ENCODE data around the gene RHOB.

Gene RHOB

GRCh38 chr2:20448977-20449306 lies 2.1 kb downstream of the RHOB start:
- in situ Hi-C loops (cut with MboI; ENCODE audit: low sequenced_read_pairs, unreplicated experiment): no loop called here
- no peak for DNase-seq (ENCODE audit: low spot score)
- no peak for TF ChIP-seq CTCF (IDR thresholded peaks at IDR 0.05; ENCODE audit: borderline replicate concordance, control extremely low read depth, extremely low read depth, insufficient read depth, missing control alignments)

GRCh38 chr2:20449501-20450200 lies 2.8 kb downstream of the RHOB start:
- DNase-seq (ENCODE audit: low spot score): no peak
- no peak for TF ChIP-seq CTCF (IDR thresholded peaks at IDR 0.05; ENCODE audit: borderline replicate concordance, control extremely low read depth, extremely low read depth, insufficient read depth, missing control alignments)
- in situ Hi-C loops (cut with MboI; ENCODE audit: low sequenced_read_pairs, unreplicated experiment): no loop called here

GRCh38 chr2:20450201-20450999 lies 3.5 kb downstream of the RHOB start:
- no peak for DNase-seq (ENCODE audit: low spot score)
- in situ Hi-C loops (cut with MboI; ENCODE audit: low sequenced_read_pairs, unreplicated experiment): no loop called here

GRCh38 chr2:20451000-20451290 lies 4.1 kb downstream of the RHOB start:
- DNase-seq (ENCODE audit: low spot score): no peak
- in situ Hi-C loops (cut with MboI; ENCODE audit: low sequenced_read_pairs, unreplicated experiment): no loop called here

More at GRCh38 chr2:20450201-20450999, 3.5 kb downstream of the RHOB start:
- TF ChIP-seq CTCF (IDR thresholded peaks at IDR 0.05; ENCODE audit: borderline replicate concordance, control extremely low read depth, extremely low read depth, insufficient read depth, missing control alignments): no peak

GRCh38 chr2:20451341-20451740 lies 4.5 kb downstream of the RHOB start:
- no peak for TF ChIP-seq CTCF (IDR thresholded peaks at IDR 0.05; ENCODE audit: borderline replicate concordance, control extremely low read depth, extremely low read depth, insufficient read depth, missing control alignments)
- DNase-seq (ENCODE audit: low spot score): no peak
- in situ Hi-C loops (cut with MboI; ENCODE audit: low sequenced_read_pairs, unreplicated experiment): no loop called here

More at GRCh38 chr2:20451000-20451290, 4.1 kb downstream of the RHOB start:
- no peak for TF ChIP-seq CTCF (IDR thresholded peaks at IDR 0.05; ENCODE audit: borderline replicate concordance, control extremely low read depth, extremely low read depth, insufficient read depth, missing control alignments)

GRCh38 chr2:20451761-20452499 lies 5.1 kb downstream of the RHOB start:
- no peak for DNase-seq (ENCODE audit: low spot score)
- in situ Hi-C loops (cut with MboI; ENCODE audit: low sequenced_read_pairs, unreplicated experiment): no loop called here
- TF ChIP-seq CTCF (IDR thresholded peaks at IDR 0.05; ENCODE audit: borderline replicate concordance, control extremely low read depth, extremely low read depth, insufficient read depth, missing control alignments): no peak
